HG02798 (cell line): ENCODE data around the gene MYOZ1.
"Not testable (repeated sequence)": the region's sequence is repeated elsewhere in the genome, so short reads cannot be mapped to it uniquely, and the experiment has no call there.

Source experiments
- ATAC-seq: cut with Tn5 transposase; IDR thresholded peaks from one replicate; pipeline ENCODE4 v1.9.1; 2021; ENCODE audit warnings: mild to moderate bottlenecking; ENCODE audit not compliant: unreplicated experiment, poor library complexity

The MYOZ1 gene, protein sequence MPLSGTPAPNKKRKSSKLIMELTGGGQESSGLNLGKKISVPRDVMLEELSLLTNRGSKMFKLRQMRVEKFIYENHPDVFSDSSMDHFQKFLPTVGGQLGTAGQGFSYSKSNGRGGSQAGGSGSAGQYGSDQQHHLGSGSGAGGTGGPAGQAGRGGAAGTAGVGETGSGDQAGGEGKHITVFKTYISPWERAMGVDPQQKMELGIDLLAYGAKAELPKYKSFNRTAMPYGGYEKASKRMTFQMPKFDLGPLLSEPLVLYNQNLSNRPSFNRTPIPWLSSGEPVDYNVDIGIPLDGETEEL

DNA sequence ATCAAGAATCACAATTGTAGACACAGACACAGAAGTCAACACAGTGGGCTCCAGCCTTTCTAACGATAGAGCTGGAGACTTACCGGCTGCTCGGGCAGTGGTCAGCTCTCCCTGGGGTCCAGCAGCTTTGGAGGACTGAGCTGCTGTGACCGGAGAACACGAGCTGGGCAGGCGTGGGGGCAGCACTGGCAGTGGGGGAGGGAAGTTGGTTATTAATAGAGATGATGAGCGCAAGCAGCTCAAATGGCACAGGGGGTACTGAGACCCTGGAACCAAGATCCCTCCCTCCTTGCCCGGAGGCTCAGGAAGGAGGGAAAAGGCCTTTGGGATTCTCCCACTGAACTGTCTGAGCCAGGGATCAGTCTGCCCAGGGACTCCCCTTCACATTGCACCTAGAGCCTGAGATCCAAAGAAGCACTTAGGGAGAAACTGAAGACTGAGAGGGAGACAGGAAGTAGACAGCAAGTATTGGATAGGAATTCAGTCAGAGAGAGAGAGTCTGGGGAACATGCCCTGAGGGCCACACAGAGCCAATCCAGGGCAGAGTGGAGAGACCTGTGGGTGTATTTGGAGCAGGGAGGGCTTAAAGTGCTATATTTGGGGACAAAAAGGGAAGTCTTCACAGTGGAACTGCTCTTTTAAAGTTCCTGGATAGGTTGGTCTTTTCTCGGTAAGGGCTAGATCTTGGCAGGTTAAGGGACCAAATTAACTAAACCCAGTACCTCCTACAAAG, at the start of gene MYOZ1:
Gene MYOZ1 (minus strand): TSS at position 147 of the 733 bp plus-strand sequence. CDS start 1,457 bp downstream, outside the sequence.
- no peak for ATAC-seq

DNA sequence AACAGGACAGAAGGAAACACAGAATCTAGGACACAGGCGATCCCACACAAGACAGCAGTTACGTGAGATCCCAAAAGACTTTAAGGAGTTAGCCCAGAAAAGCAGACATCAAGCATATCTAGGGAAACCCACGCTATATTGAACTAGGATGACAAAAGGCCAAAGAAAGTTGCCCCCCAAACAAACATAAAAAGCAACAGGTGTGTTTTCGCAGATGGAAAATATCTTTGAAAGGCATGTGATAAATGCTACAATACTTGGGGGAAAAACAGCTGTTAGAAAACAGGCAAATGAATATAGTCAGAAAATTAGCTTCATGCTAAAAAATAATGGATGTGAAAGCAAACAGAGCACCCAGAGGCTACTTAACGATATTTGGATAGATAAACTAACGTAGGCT, 49.5 kb upstream of the MYOZ1 start:
- ATAC-seq = not testable (repeated sequence)

DNA sequence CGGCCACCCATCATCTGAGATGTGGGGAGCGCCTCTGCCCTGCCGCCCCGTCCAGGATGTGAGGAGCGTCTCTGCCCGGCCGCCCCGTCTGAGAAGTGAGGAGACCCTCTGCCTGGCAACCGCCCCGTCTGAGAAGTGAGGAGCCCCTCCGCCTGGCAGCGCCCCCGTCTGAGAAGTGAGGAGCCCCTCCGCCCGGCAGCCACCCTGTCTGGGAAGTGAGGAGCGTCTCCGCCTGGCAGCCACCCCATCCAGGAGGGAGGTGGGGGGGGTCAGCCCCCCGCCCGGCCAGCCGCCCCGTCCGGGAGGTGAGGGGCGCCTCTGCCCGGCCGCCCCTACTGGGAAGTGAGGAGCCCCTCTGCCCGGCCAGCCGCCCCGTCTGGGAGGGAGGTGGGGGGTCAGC, 48.3 kb upstream of the MYOZ1 start:
- ATAC-seq = not testable (repeated sequence)

GRCh38 chr10:73687641-73688040, 46.4 kb upstream of the MYOZ1 start:
- ATAC-seq = not testable (repeated sequence)

GRCh38 chr10:73674546-73674945, 33.3 kb upstream of the MYOZ1 start:
- not testable (repeated sequence) for ATAC-seq

- ATAC-seq = not testable (repeated sequence)
Observed at GRCh38 chr10:73668378-73668777, 27.1 kb upstream of the MYOZ1 start.

- not testable (repeated sequence) for ATAC-seq
Observed at GRCh38 chr10:73666153-73666809, 25.0 kb upstream of the MYOZ1 start.

GRCh38 chr10:73665581-73665980, 24.3 kb upstream of the MYOZ1 start:
- ATAC-seq = not testable (repeated sequence)

GRCh38 chr10:73664156-73665040, 23.1 kb upstream of the MYOZ1 start:
- not testable (repeated sequence) for ATAC-seq

DNA sequence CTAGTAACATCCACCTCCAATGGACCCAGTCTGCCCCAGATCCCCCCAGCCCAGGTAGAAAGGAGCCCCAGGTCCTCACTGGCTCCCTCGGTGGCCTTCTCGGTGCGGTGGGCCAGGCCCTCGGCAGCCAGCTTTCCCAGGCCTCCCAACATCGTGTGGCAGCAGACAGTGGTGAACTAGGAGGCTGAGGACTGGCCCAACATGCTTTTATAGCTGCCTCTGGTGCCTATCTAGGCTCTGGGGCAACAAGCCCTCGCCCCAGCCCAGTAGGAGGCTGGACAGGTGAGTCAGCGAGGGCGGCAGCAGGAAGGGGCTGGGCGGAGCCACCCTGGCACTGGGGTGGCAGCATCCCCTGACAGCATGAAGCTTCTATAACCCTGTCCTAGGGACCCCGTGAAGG, 22.3 kb upstream of the MYOZ1 start:
- ATAC-seq = not testable (repeated sequence)

DNA sequence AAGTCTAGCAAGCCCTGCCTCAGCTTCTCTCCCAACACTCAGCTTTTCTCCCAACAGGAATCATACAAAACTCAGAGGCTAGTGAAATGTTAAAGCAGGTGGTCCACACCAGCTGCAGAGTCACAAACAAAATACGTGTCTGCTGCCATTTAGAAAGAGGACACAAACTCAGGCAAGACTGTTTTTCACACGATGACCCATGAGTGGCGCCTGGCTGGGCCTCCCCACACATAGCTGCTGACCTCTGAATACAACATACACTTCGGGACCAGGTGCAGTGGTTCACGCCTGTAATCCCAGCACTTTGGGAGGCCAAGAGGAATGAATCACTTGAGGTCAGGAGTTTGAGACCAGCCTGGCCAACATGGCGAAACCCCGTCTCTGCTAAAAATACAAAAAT, 21.4 kb upstream of the MYOZ1 start:
- not testable (repeated sequence) for ATAC-seq

DNA sequence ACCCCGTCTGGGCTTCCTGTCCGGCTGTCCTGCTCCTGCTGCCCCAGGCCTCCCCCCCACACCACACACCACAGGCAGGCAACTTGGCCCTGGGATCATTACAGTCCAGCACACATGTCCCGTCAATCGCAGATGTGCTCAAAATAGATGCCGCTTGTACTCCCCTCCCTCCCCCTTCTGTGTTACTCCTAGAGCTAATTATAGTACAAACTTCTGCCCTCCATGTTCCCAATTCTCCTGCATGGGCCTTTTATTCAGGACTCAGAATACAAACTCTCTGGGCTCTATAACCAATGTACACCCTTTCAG, 14.7 kb upstream of the MYOZ1 start, which contains the start of gene SYNPO2L:
Gene SYNPO2L (minus strand): TSS at position 40 of the 309 bp plus-strand sequence. CDS start 107 bp downstream, outside the sequence.
- no peak for ATAC-seq

- ATAC-seq = no peak
Observed at GRCh38 chr10:73655257-73655989, 14.1 kb upstream of the MYOZ1 start.

DNA sequence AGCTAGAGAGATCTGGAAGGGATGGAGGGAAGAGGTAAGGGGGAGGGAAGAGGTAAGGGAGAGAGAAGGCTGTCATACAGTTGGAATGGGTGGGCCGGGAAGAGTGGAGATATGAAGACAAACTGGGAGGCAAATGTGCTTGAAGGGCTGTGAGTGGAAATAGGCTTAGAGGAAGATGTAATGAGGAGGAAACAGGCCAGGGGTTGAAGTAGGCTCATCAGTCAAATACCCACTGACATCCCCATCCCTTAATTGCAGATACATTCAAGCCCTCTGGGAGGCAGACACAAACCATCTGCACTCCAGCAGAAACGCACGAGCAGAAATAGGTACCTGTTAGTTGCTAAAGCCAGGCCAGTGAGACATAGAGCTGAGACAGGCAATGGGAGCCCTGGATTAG, 12.4 kb upstream of the MYOZ1 start:
- no peak for ATAC-seq

- no peak for ATAC-seq
Observed at GRCh38 chr10:73653195-73653594, 11.9 kb upstream of the MYOZ1 start.

- ATAC-seq = no peak
Observed at GRCh38 chr10:73650537-73651331, 9.5 kb upstream of the MYOZ1 start.

DNA sequence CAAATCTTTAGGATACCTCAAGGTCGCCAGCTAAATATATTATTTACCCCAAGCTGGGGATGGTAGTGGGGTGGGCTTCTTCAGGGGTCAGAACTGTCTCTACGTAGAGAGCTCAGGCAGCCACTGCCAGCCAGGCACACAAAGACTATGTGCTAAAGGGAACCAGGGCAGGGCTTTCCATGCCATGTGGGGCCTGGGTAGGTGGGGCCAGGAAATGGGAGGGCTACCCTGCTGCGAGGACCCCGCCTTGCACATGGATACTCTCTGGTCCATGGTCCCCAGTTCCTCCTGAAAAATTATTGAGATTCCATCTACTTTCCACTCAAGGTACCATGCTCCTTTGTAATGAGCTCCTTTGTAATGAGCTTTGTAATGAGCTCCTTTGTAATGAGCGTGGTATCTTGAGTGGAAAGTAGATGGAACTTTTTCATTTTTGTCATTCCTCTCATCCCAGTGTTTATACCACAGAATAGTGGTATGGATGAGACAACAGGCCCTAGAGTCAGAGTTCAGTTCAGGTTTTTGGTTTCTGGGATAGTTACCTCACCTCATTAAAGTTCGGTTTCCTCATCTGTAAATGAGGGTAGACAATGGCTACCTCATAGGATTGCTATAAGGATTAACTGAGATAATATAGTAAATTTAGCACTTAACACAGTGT, 8.7 kb upstream of the MYOZ1 start:
- ATAC-seq = no peak
